Stimulated activated naive CD8-positive, alpha-beta T cell treated with anti-CD3 and anti-CD28 coated beads, Interleukin-15, Interleukin-2, amounts not matched to agents 100 ng/mL and 50 ng/mL, for 24 hours (primary cell): ENCODE results near the gene TKT.

Source experiments
- H3K27ac Mint-ChIP-seq: one replicate; pipeline ENCODE4 v1.8.0; 2021; ENCODE audit warnings: mild to moderate bottlenecking, mixed read lengths
- H3K27me3 Mint-ChIP-seq: one replicate; pipeline ENCODE4 v1.8.0; 2021; ENCODE audit warnings: mixed read lengths
- H3K36me3 Mint-ChIP-seq: one replicate; pipeline ENCODE4 v1.8.0; 2021; ENCODE audit warnings: low read depth, mixed read lengths
- H3K4me1 Mint-ChIP-seq: one replicate; pipeline ENCODE4 v1.8.0; 2021; ENCODE audit warnings: low read depth, mixed read lengths
- H3K4me3 Mint-ChIP-seq: one replicate; pipeline ENCODE4 v1.8.0; 2021; ENCODE audit warnings: mild to moderate bottlenecking, mixed read lengths
- H3K9me3 Mint-ChIP-seq: one replicate; pipeline ENCODE4 v1.8.0; 2021; ENCODE audit warnings: mixed read lengths

TKT gene

DNA sequence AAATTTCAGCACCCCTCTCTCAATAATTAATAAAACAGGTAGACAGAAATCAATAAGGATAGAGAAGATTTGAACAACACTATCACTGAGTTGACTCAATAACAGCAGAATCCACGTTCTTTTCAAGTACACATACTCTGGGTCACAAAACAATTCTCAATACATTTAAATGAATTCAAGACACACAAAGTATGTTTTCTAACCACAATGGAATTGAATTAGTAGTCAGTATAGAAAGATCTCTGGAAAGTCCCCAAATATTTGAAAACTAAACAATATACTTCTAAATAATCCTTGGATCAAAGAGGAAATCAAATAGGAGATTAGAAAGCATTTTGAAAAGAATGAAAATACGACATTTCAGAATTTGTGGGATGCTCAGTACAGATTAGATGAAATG lies 40.0 kb downstream of the TKT start:
- Mint-ChIP-seq H3K4me3 (no peak overlapping the region), H3K4me1 (no peaks in the 10 kb centered on the region), H3K27ac (no peak overlapping the region), H3K9me3 (no peaks in the 10 kb centered on the region), H3K36me3 (no peaks in the 10 kb centered on the region), H3K27me3 (no peaks in the 10 kb centered on the region)

DNA sequence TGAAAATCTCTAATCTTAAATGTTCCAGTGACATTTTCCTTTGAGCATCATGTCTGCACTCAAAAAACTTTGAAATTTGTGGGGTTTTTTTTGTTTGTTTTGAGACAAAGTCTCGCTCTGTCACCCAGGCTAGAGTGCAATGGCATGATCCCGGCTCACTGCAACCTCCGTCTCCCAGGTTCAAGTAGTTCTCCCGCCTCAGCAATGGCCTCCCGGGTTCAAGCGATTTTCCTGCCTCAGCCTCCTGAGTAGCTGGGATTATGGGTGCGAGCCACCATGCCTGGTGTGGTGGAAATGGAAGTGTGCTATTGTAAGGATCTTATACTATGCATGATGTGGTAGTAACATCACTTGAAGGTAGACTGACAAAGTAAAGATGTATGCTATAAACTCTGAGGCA lies 42.5 kb downstream of the TKT start:
- Mint-ChIP-seq H3K27ac (no peak overlapping the region), H3K4me3 (no peak overlapping the region), H3K9me3 (peaks cover 4% of the 10 kb centered on the region), H3K4me1 (no peaks in the 10 kb centered on the region), H3K27me3 (no peaks in the 10 kb centered on the region), H3K36me3 (peaks cover 4% of the 10 kb centered on the region)

DNA sequence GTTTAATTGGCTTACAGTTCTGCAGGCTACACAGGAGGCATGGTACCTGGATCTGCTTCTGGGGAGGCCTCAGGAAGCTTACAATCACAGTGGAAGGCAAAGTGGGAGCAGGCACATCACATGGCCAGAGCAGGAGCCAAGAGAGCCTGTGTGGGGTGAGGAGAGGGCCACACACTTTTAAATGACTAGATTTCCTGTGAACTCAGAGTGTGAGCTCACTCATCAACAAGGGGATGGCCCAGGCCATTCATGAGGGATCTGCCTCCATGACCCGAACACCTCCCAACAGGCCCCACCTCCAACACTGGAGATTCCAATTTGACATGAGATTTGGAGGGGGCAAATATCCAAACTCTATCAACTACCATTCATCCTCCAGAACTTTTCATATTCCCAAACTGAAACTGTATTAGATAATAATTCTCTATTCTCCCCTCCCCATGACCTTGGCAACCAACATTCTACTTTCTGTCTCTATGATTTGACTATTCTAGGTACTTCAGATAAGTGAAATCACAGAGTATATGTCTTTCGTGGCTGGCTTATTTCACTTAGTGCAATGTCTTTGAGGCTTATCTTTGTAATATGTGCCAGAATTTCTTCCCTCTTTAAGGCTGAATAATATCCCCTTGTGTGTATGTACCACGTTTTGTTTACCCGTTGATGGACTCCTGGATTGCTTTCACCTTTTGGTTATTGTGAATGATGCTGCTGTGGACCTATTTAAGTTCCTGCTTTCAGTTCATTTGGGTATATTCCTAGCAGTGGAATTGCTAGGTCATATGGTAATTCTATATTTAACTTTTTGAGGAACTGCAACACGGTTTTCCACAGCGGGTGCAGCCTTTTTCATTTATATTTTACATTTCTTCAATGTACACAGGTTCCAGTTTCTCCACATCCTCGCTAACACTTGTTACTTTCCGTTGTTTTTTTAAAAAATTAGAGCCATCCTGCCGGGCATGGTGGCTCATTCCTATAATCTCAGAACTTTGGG lies 43.8 kb downstream of the TKT start:
- Mint-ChIP-seq H3K27ac (no peak overlapping the region), H3K4me1 (no peaks in the 10 kb centered on the region), H3K36me3 (peaks cover 4% of the 10 kb centered on the region), H3K9me3 (peaks cover 4% of the 10 kb centered on the region), H3K27me3 (no peaks in the 10 kb centered on the region), H3K4me3 (no peak overlapping the region)

- Mint-ChIP-seq H3K9me3 (no peaks in the 10 kb centered on the region), H3K27ac (no peak overlapping the region), H3K27me3 (no peaks in the 10 kb centered on the region), H3K4me3 (no peak overlapping the region), H3K36me3 (no peaks in the 10 kb centered on the region), H3K4me1 (no peaks in the 10 kb centered on the region)
Observed at GRCh38 chr3:53202331-53203015, 53.3 kb downstream of the TKT start.

DNA sequence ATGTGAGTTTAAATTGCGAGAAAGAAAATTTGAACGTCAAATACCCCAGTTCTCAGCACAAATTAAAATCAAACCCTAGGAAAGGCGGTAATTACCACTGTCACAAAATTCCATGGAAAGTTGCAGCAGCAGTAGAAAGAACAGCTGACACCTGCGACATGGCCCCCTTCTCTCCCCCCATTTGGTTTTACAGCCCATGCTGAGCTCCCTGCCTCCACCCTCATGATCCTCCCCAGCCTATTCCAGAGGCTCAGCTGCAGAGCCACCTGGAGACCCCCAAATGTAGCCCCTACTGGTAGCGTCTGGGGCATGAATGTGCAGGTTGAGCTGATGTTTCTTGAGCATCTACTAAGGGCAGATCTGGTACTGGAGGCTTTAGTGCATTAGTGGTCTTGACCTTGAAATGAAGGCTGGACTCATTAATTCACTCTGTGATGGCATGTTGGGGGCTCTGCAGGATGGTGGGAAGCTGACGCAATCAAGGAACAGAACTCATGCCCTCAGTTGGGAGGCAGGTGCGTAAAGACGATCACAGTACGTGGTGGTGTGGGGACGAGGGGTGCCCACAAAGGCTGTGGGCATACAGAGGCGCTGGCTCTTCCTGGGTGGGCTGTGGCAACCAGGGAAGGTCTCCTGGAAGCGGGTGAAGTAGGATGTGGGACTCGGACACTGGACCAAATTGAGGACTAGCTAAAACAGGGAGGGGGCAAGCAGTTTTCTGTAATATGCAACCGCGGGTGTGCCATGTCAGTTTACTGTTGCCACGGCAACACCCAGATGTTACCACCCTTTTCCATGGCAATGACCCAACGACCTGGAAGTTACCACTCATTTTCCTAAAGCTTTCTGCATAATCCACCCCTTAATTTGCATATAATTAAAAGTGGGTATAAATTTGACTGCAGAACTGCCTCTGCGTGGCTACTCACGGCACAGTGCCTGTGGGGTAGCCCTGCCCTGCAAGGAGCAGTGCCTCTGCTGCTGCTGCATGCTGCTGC lies 55.0 kb downstream of the TKT start:
- H3K4me1 Mint-ChIP-seq = no peaks in the 10 kb centered on the region
- H3K4me3 Mint-ChIP-seq = no peak overlapping the region
- H3K27me3 Mint-ChIP-seq = no peaks in the 10 kb centered on the region
- H3K36me3 Mint-ChIP-seq = no peaks in the 10 kb centered on the region
- no peak overlapping the region for H3K27ac Mint-ChIP-seq
- no peaks in the 10 kb centered on the region for H3K9me3 Mint-ChIP-seq

DNA sequence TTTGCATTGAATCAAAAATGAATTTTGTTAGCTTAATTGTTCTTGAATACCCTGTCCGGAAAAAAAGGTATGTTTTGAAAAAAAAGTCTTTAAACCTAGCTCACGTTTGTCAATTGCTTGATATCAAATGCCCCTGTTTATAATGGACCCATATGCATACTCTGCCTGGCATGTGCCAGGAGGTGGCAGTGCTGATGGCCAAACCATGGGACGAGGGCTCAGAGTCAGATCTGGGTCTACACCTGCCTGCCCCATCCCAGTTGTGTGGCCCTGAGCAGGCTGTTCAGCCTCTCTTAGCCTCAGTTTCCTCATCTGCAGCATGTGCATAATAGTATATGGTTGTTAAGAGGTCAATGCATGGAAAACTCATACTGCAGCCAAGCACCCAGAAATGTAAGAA lies 56.0 kb downstream of the TKT start:
- Mint-ChIP-seq H3K27ac (no peak overlapping the region), H3K9me3 (no peaks in the 10 kb centered on the region), H3K36me3 (no peaks in the 10 kb centered on the region), H3K27me3 (peaks cover 4% of the 10 kb centered on the region), H3K4me1 (peaks cover 8% of the 10 kb centered on the region), H3K4me3 (no peak overlapping the region)

- Mint-ChIP-seq H3K27me3 (peaks cover 4% of the 10 kb centered on the region), H3K9me3 (no peaks in the 10 kb centered on the region), H3K27ac (no peak overlapping the region), H3K4me3 (no peak overlapping the region), H3K4me1 (peaks cover 8% of the 10 kb centered on the region), H3K36me3 (no peaks in the 10 kb centered on the region)
Observed at GRCh38 chr3:53198996-53199395, 56.8 kb downstream of the TKT start.

GRCh38 chr3:53198256-53198977 lies 57.4 kb downstream of the TKT start:
- H3K27ac Mint-ChIP-seq = no peak overlapping the region
- H3K27me3 Mint-ChIP-seq = peaks cover 4% of the 10 kb centered on the region
- no peaks in the 10 kb centered on the region for H3K9me3 Mint-ChIP-seq
- H3K4me1 Mint-ChIP-seq = peaks cover 8% of the 10 kb centered on the region
- no peak overlapping the region for H3K4me3 Mint-ChIP-seq
- no peaks in the 10 kb centered on the region for H3K36me3 Mint-ChIP-seq

GRCh38 chr3:53196575-53197407 lies 59.0 kb downstream of the TKT start:
- H3K9me3 Mint-ChIP-seq = no peaks in the 10 kb centered on the region
- H3K4me3 Mint-ChIP-seq = peak overlapping the region; percentile 19
- H3K36me3 Mint-ChIP-seq = no peaks in the 10 kb centered on the region
- H3K27me3 Mint-ChIP-seq = peaks cover 4% of the 10 kb centered on the region
- peaks cover 8% of the 10 kb centered on the region for H3K4me1 Mint-ChIP-seq
- peak overlapping the region; percentile 28 for H3K27ac Mint-ChIP-seq

GRCh38 chr3:53195602-53196574 lies 59.9 kb downstream of the TKT start:
- peaks cover 4% of the 10 kb centered on the region for H3K27me3 Mint-ChIP-seq
- no peak overlapping the region for H3K4me3 Mint-ChIP-seq
- peaks cover 8% of the 10 kb centered on the region for H3K4me1 Mint-ChIP-seq
- H3K27ac Mint-ChIP-seq = peak overlapping the region; percentile 1
- no peaks in the 10 kb centered on the region for H3K36me3 Mint-ChIP-seq
- no peaks in the 10 kb centered on the region for H3K9me3 Mint-ChIP-seq

GRCh38 chr3:53195066-53195450 lies 60.8 kb downstream of the TKT start:
- H3K27ac Mint-ChIP-seq = peak overlapping the region; percentile 1
- H3K9me3 Mint-ChIP-seq = no peaks in the 10 kb centered on the region
- no peaks in the 10 kb centered on the region for H3K36me3 Mint-ChIP-seq
- no peak overlapping the region for H3K4me3 Mint-ChIP-seq
- peaks cover 8% of the 10 kb centered on the region for H3K4me1 Mint-ChIP-seq
- H3K27me3 Mint-ChIP-seq = peaks cover 4% of the 10 kb centered on the region

DNA sequence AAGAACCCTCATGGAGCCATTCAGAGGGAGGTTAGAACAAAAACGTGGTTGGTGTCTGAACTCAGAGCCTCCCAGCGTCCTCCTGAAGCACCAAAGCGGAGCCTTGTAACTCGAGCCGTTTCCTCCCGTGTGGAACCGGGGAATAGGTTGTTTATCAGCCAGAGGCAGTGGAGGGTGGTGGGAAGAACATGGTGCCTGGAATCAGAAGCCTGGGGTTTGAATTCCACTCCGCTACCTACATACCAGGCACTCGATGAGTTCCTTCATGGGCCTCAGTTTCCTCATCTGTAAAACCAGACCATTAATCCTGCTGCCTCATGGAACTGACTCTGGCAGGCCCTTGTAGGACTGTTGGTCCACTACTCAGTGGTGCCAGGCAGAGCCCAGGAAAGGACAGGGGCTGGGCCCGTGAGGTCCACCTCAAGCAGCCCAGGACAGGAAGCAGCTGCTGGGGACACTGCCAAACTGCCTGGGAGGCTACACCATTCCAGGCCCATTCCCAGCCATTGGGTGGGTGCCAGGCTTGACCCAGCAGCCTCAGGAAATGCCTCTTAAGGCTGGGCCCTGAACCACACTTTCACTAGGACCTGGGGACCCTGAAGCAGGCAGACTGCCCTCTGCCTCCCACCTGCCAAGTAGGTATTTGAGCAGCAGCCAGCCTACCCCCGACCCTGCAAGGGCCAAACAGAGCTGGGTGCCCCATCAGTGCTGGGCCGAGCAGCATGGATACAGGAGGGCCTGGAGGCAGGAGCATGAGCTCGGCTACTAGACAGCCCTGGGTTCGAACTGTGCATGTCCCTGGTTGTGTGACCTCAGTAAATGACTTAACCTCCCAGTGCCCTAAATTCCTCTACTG lies 61.4 kb downstream of the TKT start:
- Mint-ChIP-seq H3K4me1 (peaks cover 8% of the 10 kb centered on the region), H3K27ac (no peak overlapping the region)

More for the DNA sequence above, 61.4 kb downstream of the TKT start:
- Mint-ChIP-seq H3K9me3 (no peaks in the 10 kb centered on the region), H3K36me3 (no peaks in the 10 kb centered on the region), H3K27me3 (peaks cover 4% of the 10 kb centered on the region), H3K4me3 (no peak overlapping the region)
